Stimulated activated CD8-positive, alpha-beta memory T cell treated with anti-CD3 and anti-CD28 coated beads, Interleukin-4, amount 100 ng/mL, for 4 hours (primary cell): ENCODE data around the gene SELENOI.
"Not testable (repeated sequence)": the region's sequence is repeated elsewhere in the genome, so short reads cannot be mapped to it uniquely, and the experiment has no call there.

Experiments used
- DNase-seq, 2 donors: peaks; one replicate each; pipeline ENCODE4 v3.0.0-alpha.2; 2020; ENCODE audit warnings: low read depth in 2 of 2, low spot score in 1 of 2

SELENOI gene, protein sequence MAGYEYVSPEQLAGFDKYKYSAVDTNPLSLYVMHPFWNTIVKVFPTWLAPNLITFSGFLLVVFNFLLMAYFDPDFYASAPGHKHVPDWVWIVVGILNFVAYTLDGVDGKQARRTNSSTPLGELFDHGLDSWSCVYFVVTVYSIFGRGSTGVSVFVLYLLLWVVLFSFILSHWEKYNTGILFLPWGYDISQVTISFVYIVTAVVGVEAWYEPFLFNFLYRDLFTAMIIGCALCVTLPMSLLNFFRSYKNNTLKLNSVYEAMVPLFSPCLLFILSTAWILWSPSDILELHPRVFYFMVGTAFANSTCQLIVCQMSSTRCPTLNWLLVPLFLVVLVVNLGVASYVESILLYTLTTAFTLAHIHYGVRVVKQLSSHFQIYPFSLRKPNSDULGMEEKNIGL

DNA sequence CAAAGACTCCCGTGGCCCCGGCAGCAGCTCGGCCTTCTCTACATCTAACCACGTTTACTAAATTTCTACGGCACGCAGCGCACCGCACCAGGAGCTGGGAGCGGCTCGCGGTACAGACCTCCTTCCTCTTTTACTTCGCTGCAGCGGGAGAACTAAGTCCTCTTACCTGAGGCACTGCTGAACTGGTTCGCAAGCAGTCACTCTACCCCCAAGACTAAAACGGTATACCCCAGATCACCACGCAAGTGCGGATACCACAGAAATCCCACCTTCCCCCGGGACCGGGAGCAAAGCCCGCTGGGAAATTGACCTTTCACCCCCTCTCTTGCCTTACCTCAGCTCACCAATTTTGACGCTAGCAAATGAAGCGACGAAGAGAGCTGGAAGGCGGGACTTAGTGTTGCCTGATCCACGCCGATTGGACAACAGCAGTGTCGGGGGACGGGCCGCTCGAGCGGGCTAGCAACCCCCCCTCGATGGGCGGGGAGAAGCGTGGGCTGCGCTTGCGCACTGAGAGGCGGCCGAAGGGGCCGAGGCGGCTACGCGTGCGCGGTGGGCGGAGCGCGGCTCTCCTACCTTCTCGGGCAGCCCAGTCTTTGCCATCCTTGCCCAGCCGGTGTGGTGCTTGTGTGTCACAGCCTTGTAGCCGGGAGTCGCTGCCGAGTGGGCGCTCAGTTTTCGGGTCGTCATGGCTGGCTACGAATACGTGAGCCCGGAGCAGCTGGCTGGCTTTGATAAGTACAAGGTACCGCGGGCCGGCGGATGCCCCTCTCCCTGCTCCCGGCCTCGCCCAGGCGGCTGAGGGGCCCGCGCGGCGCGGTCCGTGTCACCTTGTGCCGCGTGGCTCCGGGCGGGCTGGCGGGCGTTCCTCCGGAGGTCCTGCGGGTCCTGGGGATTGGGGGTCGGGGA is at the start of gene SELENOI:
TSS of gene SELENOI (plus strand) at position 599 of the 909 bp plus-strand sequence. CDS start at position 689, 90 bp downstream.
- peak; percentile 99 for DNase-seq

DNA sequence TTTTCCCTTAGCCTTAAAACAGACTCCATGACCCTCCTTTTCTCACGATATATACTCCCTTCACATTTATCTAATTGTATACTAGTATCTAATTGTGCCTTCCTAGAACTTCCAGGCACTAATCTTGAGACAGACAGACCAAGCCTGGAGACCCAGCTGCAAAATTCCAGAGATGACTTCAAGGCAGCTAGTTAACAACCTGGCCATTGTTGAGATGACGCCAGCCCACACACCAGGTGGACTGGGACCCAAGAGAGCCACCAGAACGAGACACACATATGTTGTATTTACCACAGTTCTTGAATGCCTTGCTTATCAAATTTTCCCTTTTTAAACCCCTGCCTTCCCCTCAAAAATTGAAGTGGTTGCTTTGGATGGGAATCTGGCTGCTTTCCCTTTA is 48.9 kb upstream of the SELENOI start:
- no peak for DNase-seq

DNA sequence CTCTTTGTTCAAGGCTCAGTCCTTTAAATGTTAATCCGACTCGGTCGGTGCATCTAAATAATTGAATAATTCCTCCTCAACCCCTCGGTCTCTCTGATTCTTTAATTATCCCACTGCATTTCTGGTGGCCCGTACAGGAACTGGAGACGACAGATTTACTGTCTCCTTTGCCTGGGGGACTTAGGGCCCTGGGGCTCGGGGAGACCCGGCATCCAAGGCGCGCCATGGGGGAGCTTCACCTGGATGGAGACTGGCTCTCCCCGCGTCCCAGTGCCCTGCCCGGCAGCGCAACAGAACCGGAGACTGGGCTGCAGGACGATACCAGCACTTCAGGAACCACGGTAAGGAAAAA is 47.7 kb upstream of the SELENOI start:
- DNase-seq = no peak

DNA sequence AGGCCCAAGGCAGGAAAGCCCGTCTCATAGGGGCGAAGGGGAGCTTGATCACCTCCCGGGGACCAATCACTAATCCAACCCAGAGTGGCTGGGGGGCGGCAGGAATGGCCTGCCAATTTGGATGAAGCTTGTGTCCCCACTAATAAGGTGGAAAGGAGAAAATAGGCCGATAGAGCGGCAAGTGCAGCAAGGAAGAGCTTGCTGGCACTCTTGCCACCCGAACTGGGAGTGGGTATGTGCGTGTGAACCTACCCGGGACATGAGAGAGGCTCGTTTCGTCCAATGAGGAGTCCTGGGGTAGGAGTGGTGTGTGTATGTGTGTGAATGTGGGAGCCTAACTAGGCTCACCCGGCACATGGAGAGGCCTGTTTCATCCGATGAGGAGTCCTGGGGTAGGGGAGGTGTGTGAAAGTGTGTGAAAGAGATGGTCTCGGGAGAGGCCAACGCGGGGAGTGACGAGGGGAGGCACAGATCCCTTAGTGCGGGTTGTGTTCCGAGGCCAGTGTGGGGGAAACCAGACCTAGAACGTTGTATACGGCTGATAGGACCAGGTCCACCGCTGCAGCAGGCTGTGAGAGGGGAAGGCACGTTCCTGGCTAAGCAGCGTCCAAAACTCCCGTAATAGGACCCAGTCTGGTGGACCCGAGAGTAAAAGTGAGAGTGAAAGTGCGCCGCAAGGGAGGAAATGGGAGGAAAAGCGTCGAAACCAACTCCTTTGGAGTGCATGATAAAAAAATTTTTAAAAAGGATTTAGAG is 47.1 kb upstream of the SELENOI start:
- peak in 1 of 2 donors; percentile 2 for DNase-seq

DNA sequence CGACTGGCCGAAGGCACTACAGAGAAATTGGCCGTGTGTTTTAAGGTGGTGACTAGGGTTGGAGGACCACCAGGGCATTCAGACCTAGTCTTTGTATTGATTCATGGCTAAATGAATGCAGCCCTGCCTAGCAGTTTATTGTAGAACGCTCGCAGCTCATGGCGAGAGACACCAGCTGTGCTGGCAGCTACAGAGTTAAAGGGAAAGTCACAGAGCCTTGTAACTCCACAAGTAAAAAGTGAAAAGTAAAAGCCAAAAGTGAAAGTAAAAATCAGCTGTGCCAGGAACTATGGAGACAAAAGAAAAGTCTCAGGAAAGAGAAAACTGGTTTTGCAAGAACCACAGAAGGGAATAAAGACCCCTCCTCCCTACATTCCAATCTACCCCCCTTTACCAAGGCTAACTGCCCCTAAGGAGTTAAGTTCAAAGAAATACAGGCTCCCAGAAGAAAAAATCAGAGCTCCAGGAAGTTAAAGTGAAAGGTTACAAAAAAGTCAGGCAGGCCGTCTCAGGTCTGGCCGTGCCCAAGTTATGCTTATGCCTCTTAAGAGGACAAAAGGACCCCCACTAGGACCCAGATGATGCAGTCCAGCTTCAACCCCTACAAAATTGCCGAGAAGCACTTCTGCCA is 46.4 kb upstream of the SELENOI start:
- DNase-seq = no peak

DNA sequence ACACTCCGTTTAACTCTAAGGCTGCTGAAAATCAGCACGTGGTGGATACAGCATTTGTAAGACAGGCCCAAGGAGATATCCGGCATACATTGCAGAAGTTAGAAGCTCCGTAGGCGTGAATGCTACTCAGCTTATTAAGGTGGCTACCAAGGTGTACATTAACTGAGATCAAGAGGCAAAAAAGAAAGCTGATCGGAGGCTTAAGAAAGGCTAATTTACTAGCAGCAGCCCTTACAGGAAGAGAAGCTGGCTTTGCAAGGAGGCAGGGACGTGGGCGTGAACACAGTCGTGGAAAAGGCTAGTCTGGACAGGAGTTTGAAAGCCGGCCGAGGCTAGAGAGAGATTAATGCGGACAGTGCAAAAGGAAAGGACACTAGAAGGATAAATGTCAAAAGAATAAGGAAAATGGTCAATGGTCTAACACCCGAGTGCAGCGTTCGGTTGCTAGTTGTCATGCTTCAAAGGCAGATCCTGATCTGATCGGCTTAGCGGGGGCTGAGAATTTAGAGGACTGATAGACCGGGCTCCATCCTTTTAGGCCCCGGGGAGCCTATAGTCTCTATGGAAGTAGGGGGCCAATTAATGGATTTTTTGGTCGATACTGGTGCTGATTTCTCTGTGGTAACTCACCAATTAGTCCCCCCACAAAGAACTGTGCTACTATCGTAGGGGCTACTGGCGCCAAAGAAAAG is 45.6 kb upstream of the SELENOI start:
- no peak for DNase-seq

DNA sequence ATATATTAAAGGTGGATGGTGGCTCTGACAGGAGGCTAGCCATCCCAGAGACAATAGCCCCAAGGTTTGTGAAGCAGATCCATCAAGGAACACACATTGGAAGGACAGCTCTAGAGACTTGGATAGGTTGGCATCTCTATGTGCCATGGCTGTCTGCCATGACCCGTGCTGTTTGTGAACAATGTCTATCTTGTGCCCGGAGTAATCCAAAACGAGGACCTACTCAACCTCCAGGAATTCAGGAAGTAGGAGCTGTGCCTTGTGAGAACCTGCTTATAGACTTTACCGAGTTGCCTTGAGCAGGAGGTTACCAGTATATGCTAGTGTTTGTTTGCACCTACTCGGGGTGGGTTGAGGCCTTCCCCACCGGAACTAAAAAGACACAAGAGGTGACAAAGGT is 43.1 kb upstream of the SELENOI start:
- no peak for DNase-seq

DNA sequence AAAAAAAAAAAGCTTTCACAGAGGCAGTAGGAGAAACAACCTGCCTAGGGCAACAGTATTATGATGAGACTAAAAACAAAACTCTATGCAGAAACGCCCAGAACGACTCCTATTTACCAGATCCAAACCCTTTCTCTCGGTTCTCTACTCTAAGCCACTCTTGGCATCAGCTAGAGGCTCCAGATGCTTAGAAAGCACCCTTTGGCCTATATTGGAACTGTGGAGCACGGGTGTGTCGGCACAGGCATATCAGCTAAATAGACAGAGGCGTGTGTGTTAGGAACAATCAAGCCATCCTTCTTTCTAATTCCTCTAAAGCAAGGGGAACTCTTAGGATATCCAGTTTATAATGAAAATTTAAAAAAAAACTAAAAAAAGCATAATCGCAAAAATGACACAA is 40.8 kb upstream of the SELENOI start:
- not testable (repeated sequence) for DNase-seq

DNA sequence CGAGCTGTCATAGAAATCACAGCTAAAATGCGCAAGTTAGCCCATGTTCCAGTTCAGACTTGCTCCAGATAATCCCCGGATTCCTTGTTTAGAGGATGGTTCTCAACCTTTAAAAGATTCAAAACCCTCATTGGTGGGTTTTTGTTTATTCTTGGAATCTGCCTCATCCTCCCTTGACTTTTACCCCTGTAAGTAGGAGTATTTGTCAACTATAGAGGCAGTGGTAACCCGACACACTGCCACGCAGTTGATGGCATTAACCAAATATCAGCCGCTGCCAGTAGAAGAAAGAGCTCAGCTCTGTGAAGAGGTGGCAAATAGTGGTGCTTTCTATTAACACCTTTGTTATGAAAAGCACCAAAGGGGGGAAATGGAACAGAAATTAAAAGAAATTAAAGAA is 40.4 kb upstream of the SELENOI start:
- DNase-seq = no peak

DNA sequence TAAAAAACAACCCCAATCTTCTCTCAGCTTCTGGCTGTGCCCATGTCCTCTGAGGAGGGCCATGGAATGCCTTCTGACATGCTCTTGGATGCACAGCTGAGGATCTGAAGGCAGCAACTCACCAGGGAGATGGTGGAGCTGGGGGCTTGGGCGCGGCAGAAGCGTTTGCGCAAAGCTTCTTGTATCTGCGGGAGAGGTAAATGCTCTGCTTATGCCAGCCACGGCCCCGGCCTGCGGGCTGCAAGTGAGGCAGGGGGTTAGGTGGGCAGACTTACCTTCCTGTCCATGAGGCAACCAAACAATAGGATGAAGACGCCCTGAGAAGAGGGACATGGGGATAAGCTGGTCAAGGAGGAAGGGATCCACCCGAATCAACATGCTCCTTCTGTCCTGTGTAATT is 36.0 kb upstream of the SELENOI start:
- DNase-seq = no peak

DNA sequence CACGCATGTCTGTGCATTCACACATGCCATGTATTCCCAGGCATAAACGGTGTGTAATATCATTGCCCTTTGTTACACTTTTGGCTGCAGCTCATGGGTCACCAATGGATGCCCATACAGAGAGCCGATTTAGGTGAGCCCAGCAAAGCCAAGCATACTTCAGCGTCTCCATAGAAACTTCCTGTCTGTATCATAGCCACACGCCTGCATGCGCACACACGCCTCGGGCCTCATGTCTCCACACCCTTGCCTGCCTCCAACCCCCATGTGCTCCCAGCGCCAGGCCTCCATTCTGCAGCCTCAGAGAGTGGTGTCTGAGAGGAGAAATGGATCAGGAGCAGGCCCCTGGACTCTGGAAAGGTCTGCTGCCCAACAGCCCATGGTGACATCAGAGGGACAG is 33.5 kb upstream of the SELENOI start:
- no peak for DNase-seq

DNA sequence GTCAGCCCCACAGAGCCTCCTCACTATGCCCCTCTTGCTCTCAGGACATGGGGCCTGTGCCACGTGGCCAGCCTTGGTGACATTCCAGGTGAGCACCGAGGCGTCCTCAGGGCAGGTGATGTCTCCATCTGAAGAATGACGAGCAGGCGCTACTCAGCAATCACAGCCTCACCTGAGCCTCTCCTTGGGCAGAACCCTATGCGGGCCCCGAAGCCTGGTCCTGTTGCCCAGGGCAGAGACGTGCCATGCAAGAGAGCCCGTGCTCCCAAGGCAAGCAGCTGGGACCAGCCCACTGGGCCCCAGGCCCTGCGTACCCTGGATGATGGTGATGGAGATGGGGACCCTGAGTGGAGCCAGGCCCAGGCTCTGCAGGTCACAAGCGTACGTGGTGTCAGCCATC is 32.5 kb upstream of the SELENOI start:
- no peak for DNase-seq

DNA sequence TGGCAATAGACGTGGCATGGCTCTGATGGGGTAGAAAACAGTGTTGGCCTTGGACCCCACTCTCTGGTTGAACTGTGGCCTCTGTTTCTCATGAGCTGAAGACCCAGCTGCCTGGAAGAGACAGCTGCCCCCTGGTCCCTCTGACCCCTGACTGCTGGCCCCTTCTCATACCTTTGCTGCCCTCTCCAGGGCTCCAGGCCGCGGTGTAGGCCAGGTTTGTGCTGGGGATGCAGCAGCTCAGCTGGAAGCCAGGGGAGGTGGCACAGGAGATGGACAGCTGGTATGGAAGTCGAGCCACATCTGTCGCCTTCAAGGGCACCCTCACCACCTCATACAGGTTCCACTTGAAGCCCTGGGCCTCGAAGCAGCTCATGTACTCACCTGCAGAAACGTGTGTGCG is 31.7 kb upstream of the SELENOI start:
- DNase-seq = no peak

DNA sequence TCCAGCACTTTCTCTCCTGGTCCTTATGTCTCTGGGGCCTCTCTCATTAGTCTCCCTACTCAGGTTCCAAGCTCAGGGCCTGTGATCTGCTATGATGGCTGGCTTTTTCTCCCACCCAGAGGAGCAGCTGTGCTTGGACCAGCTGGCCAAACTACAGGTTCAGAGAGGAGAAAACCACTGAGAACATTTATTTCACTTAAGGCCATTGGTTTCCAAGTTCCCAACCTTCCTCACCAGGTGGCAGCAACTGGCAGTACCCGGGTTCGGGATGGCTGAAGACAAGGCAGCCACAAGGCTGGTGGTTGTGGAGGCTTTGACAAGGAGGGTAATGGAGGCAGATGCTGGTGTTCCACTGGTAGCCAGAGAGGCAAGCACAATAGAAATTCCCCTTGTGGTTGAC is 29.9 kb upstream of the SELENOI start:
- DNase-seq = no peak

DNA sequence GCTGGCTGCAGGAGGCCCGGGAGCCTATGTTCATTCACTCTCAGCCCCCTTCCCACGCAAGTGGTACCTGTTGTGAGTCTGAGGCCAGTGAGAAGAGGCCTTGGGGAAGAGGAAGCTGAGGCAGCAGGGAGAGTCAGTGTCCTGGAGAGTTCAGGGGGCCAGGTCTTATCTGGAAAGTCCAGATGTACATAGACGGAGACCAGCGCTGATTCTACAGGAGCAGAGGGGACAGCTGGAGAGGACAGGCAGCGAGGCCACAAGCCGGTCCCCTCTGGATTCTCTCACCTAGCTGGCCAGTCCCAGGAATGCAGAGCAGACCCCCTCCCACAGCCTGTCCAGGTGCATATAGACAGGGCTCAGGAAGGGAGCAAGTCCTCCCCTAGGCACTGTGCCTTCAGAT is 29.1 kb upstream of the SELENOI start:
- no peak for DNase-seq

DNA sequence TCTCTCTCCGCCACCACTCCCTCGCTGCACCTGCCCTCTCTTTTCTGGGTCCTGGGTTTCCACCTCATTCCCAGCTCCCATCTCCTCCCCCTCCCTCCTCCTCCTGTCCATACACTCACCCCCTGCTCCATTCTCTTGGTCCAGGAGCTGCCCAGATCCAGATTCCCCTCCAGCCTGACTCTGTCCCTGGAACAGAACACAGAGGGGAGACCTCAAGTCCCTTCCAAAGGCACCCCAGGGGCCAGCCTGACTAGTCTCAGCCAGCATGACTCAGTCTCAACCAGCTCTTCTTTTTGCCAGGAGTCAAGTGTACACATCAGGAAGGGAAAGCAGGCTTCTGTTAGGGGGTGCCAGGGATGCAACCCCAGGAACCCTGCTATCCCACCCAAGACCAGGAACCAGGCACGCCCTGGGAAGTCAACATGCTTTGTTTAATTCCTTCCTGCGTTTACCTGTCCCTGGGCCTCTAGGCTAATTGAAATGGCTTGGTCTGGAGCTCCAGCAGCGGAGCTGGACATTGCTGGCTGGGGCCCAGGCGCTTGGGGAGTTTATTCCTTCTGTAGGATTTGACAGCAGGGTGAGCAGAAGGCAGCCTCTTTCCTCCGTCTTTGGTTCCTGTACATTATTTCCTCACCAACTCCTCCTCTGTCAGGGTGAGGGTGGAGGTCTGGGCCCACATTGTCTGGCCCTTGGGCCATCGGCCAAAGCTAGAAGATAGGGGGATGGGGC is 28.4 kb upstream of the SELENOI start:
- DNase-seq = no peak

DNA sequence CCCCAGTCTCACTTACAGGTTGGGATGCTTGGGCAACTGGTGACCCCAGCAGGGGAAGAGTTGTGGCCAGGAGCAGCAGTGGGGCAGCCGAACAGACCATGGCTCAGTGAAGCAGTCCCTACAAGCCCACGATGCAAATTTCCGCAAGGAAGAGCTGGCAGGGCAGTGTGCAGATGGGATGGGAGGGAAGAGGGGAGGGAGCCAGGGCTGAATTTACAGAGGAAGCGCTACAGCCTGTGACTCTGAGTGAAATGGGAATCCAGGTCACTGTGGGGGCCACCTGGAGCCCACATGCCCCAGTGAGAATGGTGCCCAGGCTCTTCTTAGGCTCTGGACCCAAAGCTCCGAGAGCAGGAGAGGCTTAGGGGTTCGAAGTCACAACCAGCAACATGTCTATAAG is 27.0 kb upstream of the SELENOI start:
- DNase-seq = no peak

DNA sequence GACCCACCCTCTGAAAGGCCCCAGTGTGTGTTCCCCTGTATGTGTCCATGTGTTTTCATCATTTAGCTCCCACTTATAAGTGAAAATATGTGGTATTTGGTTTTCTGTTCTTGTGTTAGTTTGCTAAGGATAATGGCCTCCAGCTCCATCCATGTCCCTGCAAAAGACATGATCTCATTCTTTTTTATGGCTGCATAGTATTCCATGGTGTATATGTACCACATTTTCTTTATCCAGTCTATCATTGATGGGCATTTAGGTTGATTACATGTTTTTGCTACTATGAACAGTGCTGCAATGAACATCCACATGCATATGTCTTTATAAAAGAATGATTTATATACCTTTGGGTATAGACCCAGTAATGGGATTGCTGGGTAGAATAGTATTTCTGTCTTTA is 21.5 kb upstream of the SELENOI start:
- DNase-seq = not testable (repeated sequence)

DNA sequence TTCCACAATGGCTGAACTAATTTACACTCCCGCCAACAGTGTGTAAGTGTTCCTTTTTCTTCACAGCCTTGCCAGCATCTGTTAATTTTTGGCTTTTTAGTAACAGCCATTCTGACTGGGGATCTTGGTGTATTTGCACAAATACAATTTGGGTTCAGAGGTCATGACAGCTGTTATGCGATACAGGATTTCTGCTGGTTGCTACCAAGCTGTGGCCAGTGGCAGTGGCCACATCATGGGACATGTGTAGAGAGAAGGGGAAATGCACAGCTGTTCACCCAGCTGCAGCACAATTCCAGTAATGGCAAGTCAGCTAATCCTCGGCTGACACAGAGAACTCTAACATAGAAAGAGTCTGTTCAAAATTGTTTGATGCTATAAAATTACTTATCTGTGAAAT is 21.0 kb upstream of the SELENOI start:
- no peak for DNase-seq

DNA sequence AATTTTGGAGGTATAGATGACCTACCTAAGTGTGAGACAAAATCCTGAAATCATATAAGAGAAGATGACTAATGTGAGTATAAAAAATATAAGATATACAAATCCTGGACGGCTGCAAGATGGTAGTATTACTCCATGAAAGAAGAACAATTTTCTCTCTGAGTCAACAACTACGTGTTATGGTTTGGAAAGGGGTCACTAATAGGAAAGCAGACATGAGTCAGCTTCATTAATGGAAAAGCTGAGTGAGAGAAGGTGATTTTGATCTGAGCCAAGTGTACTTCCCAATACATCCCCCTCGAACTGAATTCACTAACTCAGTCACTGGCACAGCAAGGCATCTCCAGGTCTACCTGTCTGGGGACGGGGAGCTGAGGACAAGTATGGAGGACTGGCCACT is 20.1 kb upstream of the SELENOI start:
- DNase-seq = no peak
